Lower lobe of right lung (tissue), 2 donors: ENCODE measurements around the gene SRGAP1. TPM values are rescaled to one million over a fixed set of nuclear protein-coding genes. Genes with fewer than 3 reads are reported as not detected.
"Not testable (repeated sequence)": the region's sequence is repeated elsewhere in the genome, so short reads cannot be mapped to it uniquely, and the experiment has no call there.

ENCODE experiments used
- ATAC-seq, 2 donors: fragments of 200-7000 bp; cut with Tn5 transposase; one replicate each; pipeline ENCODE4 v1.9.1; 2020 to 2022; ENCODE audit warnings: mild to moderate bottlenecking in 2 of 2, moderate library complexity in 2 of 2
- DNase-seq: peaks from one replicate; pipeline ENCODE4 v3.0.0-alpha.2; 2020
- H3K27ac ChIP-seq: fragments of 200-600 bp; one replicate; pipeline ENCODE4 v1.8.0; 2022
- H3K27me3 ChIP-seq: fragments of 200-600 bp; one replicate; pipeline ENCODE4 v1.8.0; 2022; ENCODE audit warnings: low read depth
- H3K36me3 ChIP-seq: fragments of 200-600 bp; one replicate; pipeline ENCODE4 v1.8.0; 2022; ENCODE audit warnings: mild to moderate bottlenecking
- H3K4me1 ChIP-seq: fragments of 200-600 bp; one replicate; pipeline ENCODE4 v1.8.0; 2022
- H3K4me3 ChIP-seq: fragments of 200-600 bp; one replicate; pipeline ENCODE4 v1.8.0; 2022; ENCODE audit warnings: mild to moderate bottlenecking
- H3K9me3 ChIP-seq: fragments of 200-600 bp; one replicate; pipeline ENCODE4 v1.8.0; 2022
- intact Hi-C: fragments of 100-400 bp; cut with DNase I; formaldehyde crosslinking; loops from one replicate; pipeline ENCODE4 v1.11.0; 2022
- total RNA-seq: library from RNA; stranded (reverse); fragmentation: NEBNext Ultra II Directional; extraction: Animal tissue kit (Norgen Biotek cat#: 25700); gene quantifications from one replicate; pipeline ENCODE4 v1.2.1, GENCODE V29; 2021
- TF ChIP-seq, protein P1 (sequence below): fragments of 200-600 bp; IDR thresholded peaks from one replicate; pipeline ENCODE4 v1.8.0; 2022; ENCODE audit warnings: antibody characterized with exemption, mild to moderate bottlenecking
- donor health status: DM: no; HTN: yes; CAD: no; lungs with severe emphysema.

Gene SRGAP1
- total RNA-seq, 1 donor from 2014 or later: 6.7 TPM

DNA sequence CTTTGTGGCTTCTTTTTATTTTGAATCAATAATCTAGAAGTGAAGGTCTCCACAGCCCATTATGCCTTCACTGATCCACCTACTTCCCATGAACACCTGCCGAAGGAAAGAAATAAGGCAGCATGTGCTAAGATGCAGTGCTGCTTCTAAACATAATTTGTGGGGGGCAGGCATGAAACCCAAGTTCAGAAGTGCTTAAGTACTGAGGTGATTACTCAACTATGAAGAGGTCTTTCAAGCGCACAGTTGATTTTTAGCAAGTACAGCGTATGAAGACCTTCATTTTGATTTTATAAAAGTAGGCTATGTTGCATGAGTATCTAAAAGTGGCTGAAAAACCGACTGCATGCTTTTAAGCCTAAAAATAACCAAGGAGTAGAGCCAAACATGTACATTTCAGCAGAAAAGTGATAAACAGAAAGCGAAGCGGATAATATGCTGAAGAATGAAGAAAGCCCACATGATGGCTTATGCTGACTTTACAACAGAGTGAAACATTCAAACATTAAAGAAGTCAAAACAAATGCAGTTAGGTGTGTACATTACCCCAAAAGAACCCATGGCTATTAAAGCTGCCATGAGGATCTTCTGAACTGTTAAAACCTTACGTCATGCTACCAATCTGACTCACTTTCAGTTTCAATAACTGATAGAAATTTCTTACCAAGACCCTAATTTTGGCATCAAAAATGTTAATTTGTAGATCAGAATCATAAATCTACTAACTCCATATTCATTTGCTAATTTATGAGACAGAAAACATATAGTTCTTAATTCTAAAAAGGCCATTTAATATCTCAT lies 348.3 kb downstream of the SRGAP1 start:
- TF ChIP-seq, protein P1, sequence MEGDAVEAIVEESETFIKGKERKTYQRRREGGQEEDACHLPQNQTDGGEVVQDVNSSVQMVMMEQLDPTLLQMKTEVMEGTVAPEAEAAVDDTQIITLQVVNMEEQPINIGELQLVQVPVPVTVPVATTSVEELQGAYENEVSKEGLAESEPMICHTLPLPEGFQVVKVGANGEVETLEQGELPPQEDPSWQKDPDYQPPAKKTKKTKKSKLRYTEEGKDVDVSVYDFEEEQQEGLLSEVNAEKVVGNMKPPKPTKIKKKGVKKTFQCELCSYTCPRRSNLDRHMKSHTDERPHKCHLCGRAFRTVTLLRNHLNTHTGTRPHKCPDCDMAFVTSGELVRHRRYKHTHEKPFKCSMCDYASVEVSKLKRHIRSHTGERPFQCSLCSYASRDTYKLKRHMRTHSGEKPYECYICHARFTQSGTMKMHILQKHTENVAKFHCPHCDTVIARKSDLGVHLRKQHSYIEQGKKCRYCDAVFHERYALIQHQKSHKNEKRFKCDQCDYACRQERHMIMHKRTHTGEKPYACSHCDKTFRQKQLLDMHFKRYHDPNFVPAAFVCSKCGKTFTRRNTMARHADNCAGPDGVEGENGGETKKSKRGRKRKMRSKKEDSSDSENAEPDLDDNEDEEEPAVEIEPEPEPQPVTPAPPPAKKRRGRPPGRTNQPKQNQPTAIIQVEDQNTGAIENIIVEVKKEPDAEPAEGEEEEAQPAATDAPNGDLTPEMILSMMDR: no peak
- Histone ChIP-seq H3K27me3 (no peaks in the 10 kb centered on the region), H3K27ac (no peak overlapping the region), H3K9me3 (no peaks in the 10 kb centered on the region), H3K36me3 (peaks cover 12% of the 10 kb centered on the region), H3K4me3 (no peak overlapping the region), H3K4me1 (no peaks in the 10 kb centered on the region)
- intact Hi-C loops: no loop called here
- ATAC-seq: no peak
- DNase-seq: no peak

DNA sequence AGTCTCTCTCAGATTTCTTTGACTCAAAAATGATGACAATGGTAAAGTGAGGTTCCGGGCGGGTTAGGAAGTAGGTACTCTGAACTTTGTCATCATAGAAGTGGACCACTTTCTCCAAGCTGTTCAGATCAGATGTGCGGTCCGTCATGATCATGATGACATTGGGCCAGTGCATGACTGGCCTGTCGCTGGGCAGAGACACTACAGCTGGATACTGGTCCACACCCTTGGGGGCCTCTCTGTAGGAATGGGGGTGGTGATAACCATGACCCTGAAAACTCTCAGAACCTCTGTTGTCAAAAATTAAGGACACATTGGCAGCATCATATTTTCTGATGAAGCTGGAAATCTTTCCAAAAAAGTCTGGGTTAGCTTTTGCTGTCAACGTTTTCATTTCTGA lies 349.4 kb downstream of the SRGAP1 start:
- no peak overlapping the region for H3K4me3 ChIP-seq
- DNase-seq (no peak), ATAC-seq (no peak)
- intact Hi-C loops: no loop called here
- TF ChIP-seq, protein P1: no peak
- H3K9me3 ChIP-seq: no peaks in the 10 kb centered on the region
- H3K36me3 ChIP-seq: peaks cover 12% of the 10 kb centered on the region
- no peaks in the 10 kb centered on the region for H3K27me3 ChIP-seq
- H3K4me1 ChIP-seq: no peaks in the 10 kb centered on the region
- no peak overlapping the region for H3K27ac ChIP-seq

DNA sequence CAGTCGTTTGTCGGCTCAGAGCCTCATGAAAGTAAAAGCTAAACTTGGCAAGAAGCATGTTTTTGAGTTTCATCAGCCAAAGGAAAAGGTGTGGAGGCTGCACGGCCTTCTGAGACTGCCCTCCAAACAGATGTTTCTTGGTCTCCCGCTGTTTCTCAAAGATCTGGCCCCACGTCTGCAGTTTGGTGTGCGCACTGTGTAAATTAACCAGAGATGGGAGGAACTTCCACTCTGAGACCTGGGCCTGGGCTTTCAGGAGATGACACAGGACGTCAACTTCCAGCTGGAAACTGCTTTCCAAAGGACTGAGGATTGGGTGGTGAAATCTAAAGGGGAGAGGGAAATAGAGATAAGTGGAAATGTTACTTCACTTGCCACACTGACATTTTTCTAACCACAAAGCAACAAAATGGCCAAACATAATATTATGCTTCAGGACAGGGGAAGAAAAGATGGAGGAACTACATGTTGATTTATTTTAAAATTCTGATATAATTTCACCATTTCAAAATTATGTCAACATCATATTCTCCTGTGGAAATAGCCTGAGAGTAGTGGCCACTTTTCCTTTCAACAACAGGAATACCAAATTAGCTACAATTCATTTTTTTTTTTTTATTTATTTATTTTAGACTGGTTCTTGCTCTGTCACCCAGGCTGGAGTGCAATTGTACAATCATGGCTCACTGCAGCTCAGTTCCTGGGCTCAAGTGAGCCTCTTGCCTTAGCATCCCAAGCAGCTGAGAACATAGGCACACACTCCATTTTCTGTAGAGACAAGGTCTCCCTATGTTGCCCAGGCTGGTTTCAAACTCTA lies 350.0 kb downstream of the SRGAP1 start:
- intact Hi-C loops: no loop called here
- Histone ChIP-seq H3K4me3 (no peak overlapping the region), H3K36me3 (peaks cover 12% of the 10 kb centered on the region), H3K27me3 (no peaks in the 10 kb centered on the region), H3K27ac (no peak overlapping the region), H3K9me3 (no peaks in the 10 kb centered on the region), H3K4me1 (no peaks in the 10 kb centered on the region)
- DNase-seq: no peak
- TF ChIP-seq, protein P1: no peak
- no peak for ATAC-seq

DNA sequence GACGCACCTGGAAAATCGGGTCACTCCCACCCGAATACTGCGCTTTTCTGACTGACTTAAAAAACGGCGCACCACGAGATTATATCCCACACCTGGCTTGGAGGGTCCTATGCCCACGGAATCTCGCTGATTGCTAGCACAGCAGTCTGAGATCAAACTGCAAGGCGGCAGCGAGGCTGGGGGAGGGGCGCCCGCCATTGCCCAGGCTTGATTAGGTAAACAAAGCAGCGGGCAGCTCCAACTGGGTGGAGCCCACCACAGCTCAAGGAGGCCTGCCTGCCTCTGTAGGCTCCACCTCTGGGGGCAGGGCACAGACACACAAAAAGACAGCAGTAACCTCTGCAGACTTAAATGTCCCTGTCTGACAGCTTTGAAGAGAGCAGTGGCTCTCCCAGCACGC lies 351.3 kb downstream of the SRGAP1 start:
- intact Hi-C loops, ATAC-seq, H3K4me1 ChIP-seq, H3K27me3 ChIP-seq, H3K9me3 ChIP-seq, H3K27ac ChIP-seq, H3K4me3 ChIP-seq, DNase-seq: not testable (repeated sequence)
- peaks cover 12% of the 10 kb centered on the region for H3K36me3 ChIP-seq

DNA sequence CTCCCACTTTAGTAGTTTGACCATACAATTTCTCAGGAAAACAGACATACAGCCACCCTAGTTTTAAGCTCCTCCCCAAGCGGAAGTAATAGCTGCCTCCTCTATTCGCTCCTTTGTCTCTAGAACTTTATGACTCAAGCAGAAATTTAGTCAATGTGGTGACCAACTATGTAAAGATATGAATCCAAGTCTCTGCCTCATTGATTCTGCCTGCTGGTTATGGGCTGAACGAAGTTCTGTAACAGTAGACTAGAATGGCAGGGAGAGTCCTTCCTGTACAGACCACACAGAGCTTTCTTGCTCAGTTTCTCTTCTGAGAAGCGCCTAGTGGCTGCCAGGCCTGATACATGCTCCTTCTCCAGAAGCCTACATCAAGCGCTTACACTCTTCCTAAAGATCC lies 358.5 kb downstream of the SRGAP1 start:
- DNase-seq (no peak), ATAC-seq (no peak)
- TF ChIP-seq, protein P1: no peak
- H3K9me3 ChIP-seq: no peaks in the 10 kb centered on the region
- H3K4me3 ChIP-seq: no peak overlapping the region
- peaks cover 13% of the 10 kb centered on the region for H3K36me3 ChIP-seq
- no peaks in the 10 kb centered on the region for H3K4me1 ChIP-seq
- H3K27ac ChIP-seq: no peak overlapping the region
- intact Hi-C loops: no loop called here
- H3K27me3 ChIP-seq: no peaks in the 10 kb centered on the region

DNA sequence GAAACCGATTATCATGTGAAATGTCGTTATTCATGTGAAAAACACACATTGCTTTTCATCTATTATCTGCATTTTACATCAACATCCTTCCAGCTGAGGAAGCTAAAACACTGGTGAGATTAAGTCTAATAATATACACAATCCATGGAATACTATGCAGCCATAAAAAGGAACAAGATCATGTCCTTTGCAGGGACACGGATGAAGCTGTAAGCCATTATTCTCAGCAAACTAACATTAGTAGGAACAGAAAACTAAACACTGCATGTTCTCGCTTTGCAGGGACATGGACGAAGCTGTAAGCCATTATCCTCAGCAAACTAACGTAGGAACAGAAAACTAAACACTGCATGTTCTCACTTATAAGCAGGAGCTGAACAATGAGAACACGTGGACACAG lies 359.3 kb downstream of the SRGAP1 start:
- TF ChIP-seq, protein P1: no peak
- ATAC-seq: no peak
- no peaks in the 10 kb centered on the region for H3K27me3 ChIP-seq
- no peak overlapping the region for H3K4me3 ChIP-seq
- intact Hi-C loops: no loop called here
- H3K36me3 ChIP-seq: peaks cover 13% of the 10 kb centered on the region
- DNase-seq: no peak
- no peak overlapping the region for H3K27ac ChIP-seq
- H3K9me3 ChIP-seq: no peaks in the 10 kb centered on the region
- H3K4me1 ChIP-seq: no peaks in the 10 kb centered on the region
